GM19324 (cell line): ENCODE measurements around the gene FH.

ENCODE experiments used
- ATAC-seq: cut with Tn5 transposase; IDR thresholded peaks from one replicate; pipeline ENCODE4 v1.9.1; 2021; ENCODE audit warnings: mild to moderate bottlenecking, moderate library complexity; ENCODE audit not compliant: unreplicated experiment, low FRiP score

FH gene

GRCh38 chr1:241519308-241520079, at the start of gene FH:
Gene FH (minus strand): TSS chr1:241519755. CDS start chr1:241519722, 33 bp downstream.
- ATAC-seq: peak; percentile 99

GRCh38 chr1:241560849-241561187, 41.3 kb upstream of the FH start:
- no peak for ATAC-seq

DNA sequence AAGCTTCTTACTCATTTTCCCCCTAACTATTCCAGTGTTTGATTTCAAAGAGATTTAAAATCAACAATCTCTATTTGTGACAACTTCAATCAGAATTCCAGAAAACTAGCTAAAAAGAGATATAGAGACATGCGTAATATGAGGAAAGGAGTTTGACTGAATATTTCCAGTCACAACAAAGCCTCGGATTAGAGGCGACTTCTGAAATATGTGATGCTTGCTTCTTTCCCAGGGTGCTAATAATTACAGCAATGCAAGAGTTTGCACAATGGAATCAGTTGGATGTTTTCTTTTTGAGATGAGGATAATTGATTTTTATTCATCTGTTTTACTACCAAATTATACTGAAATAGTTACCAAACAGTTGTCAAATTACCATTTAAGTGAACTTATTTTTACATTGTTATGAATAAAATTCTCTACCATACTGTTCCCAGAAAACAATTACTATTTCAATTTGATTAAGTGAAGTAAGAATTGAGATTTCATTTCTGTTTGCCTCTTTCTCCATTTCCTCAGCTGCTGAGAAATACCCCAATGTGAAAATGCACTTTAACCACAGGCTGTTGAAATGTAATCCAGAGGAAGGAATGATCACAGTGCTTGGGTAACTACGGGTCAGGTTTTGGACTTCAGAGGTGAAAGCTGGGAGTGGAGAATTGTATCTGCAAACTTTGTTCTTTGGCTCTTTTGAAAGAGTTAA, 40.7 kb upstream of the FH start:
- no peak for ATAC-seq

- no peak for ATAC-seq
These were observed 38.1 kb upstream of the FH start for GRCh38 chr1:241557551-241558193.

- ATAC-seq: no peak
These were observed 37.5 kb upstream of the FH start for GRCh38 chr1:241557031-241557430.

DNA sequence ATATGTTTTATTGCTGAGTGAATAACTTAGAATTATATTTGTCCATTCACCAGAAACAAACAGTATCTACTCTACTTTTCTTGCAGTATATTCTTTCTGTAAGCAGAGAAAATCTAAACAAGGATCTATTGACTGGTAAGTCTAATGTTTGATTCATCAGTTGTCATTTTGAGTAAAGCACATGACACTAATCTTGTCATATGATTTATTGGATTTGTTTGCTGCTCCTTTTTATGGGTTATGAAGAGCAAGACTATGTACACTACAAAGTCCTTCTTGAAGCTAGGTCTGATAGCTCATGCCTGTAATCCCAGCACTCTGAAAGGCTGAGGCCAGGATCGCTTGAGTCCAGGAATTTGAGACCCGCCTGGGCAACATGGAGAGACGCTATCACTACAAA, 36.0 kb upstream of the FH start:
- no peak for ATAC-seq

DNA sequence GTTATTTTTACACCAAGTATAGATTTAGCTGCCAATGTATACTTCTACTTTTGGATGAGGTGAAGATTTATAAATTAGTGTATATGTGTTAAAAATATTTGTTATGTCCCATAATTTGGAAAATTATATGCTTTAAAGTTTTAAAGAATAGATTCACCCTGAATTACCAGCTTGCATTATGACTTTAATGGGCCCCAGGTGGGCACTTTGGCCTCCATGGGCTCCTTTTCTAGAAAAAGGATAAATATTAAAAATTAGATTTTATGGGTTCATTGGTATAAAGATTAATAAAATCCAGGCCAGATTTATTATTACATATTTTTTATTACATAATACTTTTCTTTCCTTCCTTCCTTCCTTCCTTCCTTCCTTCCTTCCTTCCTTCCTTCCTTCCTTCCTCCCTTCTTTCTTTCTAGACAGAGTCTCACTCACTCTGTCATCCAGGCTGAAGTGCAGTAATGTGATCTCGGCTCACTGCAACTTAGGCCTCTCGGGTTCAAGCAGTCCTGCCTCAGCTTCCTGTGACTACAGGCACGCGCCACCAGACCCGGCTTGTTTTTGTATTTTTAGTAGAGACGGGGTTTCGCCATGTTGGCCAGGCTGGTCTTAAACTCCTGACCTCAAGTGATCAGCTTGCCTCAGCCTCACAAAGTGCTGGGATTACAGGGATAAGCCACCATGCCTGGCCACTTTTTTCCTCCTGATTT, 34.5 kb upstream of the FH start:
- ATAC-seq: no peak

DNA sequence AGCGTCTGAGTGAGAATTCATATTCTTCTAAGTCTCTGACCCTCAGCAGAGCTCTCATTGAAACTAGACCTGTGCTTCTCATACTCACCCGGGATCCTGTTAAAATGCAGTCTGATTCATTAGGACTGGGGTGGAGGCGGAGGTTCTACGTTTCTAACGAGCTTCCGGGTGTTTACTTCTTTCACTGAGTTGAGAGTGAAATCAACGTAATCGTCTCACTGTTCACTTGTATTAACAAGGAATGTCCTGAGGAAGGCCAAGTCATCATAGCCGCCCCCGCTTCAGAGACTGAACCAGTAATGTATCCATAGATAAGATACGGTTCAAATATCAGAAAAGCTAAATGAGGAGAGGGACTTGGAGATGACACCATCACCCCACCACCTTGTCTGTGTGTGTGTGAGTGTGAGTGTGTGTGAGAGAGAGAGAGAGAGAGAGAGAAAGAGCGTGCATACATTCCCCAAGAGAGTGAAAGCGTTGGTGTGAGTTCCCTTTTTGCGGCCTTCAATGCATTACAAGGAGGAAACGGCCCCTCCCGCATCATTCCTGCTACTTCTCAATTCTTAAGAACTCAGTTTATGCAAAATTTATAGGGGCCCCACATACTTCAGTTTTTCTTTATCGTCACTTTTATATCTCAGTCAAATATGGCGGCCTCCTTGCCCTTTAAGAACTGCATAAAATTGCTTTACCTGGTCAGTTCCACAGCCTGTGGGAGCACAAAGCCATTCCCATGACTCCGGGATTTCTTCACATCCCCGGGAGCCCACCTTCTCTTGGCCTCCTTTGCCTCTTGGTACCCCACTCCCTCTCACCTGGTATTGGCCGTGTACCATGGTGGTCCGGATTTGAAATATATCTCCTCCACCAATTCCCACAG, 32.4 kb upstream of the FH start:
- peak; percentile 83 for ATAC-seq

GRCh38 chr1:241550318-241550717, 30.8 kb upstream of the FH start:
- no peak for ATAC-seq

DNA sequence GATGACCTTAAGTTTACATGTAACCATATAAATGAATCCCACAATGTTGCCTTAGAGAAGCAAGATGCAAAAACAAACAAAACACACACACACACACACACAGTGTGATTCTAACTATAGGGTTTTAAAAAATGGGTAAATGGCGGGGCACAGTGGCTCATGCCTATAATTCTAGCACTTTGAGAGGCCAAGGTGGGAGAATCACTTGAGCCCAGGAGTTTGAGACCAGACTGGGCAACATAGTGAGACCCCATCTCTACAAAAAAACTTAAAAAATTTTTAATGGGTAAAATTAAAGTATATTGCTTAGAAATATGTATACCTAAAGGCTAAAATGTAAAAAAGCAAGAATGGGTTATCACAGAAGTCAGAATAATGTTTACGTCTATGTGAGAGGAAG, 28.5 kb upstream of the FH start:
- ATAC-seq: no peak

- ATAC-seq: no peak
These were observed 22.8 kb upstream of the FH start for GRCh38 chr1:241542199-241542907.

GRCh38 chr1:241536969-241537368, 17.4 kb upstream of the FH start:
- no peak for ATAC-seq

GRCh38 chr1:241536304-241536703, 16.7 kb upstream of the FH start:
- no peak for ATAC-seq

DNA sequence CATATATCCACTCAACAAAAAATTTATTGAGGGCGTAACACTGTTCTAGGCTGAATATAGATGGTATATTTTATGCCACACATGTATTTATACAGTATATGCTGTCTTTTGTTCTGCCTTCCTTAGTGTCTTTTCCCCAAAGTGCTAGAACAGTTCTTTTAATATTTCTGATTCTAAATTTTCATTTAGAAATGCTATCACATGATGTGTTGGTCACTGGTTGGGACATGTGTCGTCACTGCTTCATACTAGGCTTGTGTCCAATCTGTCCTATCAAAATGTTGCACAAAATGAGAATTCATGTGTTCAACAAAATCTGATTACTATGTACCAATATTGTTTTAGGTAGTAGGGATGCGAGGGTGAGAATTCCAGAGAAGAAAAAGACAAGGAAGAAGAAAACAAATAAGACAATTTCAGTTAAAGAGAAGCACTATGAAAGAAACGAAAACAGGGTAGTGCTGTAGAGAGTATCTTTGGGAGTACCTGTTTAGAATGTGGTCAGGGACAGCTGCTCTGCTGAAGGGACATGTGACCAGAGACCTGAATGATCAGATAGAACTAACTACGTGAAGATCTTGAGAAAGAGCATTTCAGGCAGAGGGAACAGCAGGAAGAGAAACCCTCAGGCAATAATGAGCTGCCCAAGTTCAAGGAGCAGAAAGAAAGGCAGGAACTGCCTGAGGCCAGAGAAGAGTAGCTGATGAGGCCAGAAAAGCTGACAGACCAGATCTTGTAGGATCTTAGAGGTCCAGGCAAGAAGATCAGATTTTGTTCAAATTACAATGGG, 14.0 kb upstream of the FH start:
- ATAC-seq: peak; percentile 37

DNA sequence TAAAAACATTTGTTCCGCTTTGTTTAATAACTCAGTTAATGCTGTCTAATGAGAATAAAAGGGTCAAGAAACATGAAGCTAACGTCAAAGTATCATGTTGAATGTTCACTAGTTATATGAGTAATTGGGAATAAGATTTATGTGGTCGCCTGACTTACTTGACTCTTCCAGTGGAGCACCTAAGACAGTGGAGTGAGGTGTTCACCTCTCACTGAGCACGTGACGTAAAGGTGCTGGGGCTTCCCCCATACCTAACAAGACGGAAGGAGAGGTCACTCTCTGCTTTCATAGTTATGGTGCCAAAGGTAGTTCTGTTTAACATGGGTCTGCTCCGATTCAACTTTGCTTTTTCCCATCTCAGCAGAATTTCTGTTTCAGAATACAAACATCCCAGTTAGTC, 13.3 kb upstream of the FH start:
- ATAC-seq: peak; percentile 71

DNA sequence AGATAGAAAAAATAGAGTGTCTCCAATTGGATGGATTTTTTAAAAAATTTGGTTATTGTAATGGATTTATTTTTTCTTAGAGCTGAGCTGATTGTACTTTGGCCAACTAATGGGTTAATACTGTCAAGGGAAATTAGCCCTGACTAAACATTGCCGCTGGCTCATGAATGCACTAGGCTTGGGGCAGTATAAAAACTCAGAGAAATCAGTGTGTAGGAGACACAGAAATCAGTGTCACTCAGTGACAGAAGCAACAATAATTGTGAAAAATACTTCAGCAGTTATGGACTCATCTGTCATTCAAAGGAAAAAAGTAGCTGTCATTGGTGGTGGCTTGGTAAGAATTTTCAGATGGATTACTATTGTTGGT, 12.6 kb upstream of the FH start, which contains the start of gene KMO:
Gene KMO, plus strand, starts transcription at position 217 of the 370 bp plus-strand sequence. Its CDS starts 67 bp downstream, at position 284.
- ATAC-seq: peak; percentile 36

DNA sequence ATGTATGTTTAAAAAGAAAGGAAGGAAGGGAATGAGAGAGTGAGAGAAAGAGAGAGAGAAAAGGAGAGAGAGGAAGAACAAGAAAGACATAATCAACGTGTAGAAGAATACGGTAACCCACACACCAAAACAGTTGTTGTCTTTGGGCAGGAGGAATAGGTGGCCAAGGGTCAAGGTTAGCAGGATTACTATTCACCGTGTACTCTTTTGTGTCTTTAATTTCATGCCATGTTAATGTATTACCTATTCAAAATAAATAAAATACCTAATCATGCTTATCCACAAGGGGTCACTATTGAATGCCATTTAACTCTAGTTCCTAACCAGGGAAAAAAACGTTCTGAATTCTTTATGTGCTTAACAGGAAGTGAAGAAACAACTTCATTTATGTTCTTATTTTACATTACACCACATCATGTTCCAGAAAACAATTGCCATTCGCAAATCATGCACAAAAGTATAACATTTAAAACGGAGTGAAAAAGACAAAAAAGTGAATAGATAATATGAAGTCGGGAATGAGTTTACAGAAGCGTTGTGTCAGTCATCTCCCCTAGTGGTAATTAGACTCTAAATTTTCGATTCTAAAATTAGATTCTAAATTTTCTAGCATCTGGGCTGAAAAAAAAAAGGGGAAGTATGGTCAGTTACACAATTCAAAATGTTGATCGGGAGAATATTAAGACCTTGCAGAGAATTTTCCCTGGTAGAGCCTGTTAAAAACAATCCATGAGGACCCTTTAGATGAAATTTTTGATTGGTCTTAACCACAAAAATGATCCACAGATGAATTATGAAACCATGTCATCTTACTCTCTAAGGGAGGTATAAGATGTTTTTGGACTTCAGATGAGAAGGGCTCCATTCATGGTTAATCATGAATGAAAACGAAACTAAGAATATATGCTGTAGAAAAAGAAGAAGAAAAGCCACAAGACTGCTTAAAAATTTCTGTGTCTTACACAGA, 11.9 kb upstream of the FH start:
- peak; percentile 66 for ATAC-seq
